Measurements from ENCODE around the gene SPTLC1.

GRCh38 chr9:92122800-92123199, 7.6 kb upstream of the SPTLC1 start:
- TF ChIP-seq, protein P1, sequence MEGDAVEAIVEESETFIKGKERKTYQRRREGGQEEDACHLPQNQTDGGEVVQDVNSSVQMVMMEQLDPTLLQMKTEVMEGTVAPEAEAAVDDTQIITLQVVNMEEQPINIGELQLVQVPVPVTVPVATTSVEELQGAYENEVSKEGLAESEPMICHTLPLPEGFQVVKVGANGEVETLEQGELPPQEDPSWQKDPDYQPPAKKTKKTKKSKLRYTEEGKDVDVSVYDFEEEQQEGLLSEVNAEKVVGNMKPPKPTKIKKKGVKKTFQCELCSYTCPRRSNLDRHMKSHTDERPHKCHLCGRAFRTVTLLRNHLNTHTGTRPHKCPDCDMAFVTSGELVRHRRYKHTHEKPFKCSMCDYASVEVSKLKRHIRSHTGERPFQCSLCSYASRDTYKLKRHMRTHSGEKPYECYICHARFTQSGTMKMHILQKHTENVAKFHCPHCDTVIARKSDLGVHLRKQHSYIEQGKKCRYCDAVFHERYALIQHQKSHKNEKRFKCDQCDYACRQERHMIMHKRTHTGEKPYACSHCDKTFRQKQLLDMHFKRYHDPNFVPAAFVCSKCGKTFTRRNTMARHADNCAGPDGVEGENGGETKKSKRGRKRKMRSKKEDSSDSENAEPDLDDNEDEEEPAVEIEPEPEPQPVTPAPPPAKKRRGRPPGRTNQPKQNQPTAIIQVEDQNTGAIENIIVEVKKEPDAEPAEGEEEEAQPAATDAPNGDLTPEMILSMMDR (IDR thresholded peaks at IDR 0.05; ENCODE audit: low read length), result no peak
- TF ChIP-seq EZH2 (IDR thresholded peaks at IDR 0.05; ENCODE audit: borderline replicate concordance, low read length), result no peak
